Activated T-cell treated with anti-CD3 and anti-CD28 coated beads, Interleukin-2, amount 50 U/mL, for 72 hours (primary cell): ENCODE results near the gene HDHD5. TPM values are rescaled to one million over a fixed set of nuclear protein-coding genes. Genes with fewer than 3 reads are reported as not detected.

Source experiments
- ATAC-seq, 2 donors: fragments of 150-1000 bp; cut with Tn5 transposase; replicated peaks in 1 of 2; 2 replicates each; pipeline ENCODE4 v1.10.0; 2021; ENCODE audit warnings: moderate library complexity in 2 of 2, mild to moderate bottlenecking in 1 of 2
- DNase-seq, 2 donors: peaks; one replicate each; pipeline ENCODE4 v3.0.0; 2021 to 2022; ENCODE audit warnings: mixed read lengths in 1 of 2
- H3K27ac Mint-ChIP-seq: one replicate; pipeline ENCODE4 v1.8.0; 2022; ENCODE audit warnings: mild to moderate bottlenecking, moderate library complexity, mixed read lengths
- H3K27me3 Mint-ChIP-seq: one replicate; pipeline ENCODE4 v1.8.0; 2022; ENCODE audit warnings: low read depth, mixed read lengths
- H3K36me3 Mint-ChIP-seq, 2 donors: one replicate each; pipeline ENCODE4 v1.8.0; 2022; ENCODE audit warnings: mixed read lengths in 2 of 2, mild to moderate bottlenecking in 1 of 2; ENCODE audit not compliant: insufficient read depth in 2 of 2
- H3K4me1 Mint-ChIP-seq: one replicate; pipeline ENCODE4 v1.8.0; 2022; ENCODE audit warnings: low read depth, mixed read lengths
- H3K4me3 Mint-ChIP-seq, 2 donors: one replicate each; pipeline ENCODE4 v1.8.0; 2022; ENCODE audit warnings: mild to moderate bottlenecking in 2 of 2, mixed read lengths in 2 of 2, moderate library complexity in 2 of 2
- H3K9me3 Mint-ChIP-seq, 2 donors: one replicate each; pipeline ENCODE4 v1.8.0; 2022; ENCODE audit warnings: mixed read lengths in 2 of 2
- total RNA-seq, 2 donors: library from RNA; stranded (reverse); gene quantifications; one replicate each; pipeline ENCODE4 v1.2.3, GENCODE V29; 2022

HDHD5 gene
- total RNA-seq: 10 to 100 TPM; 23.5 to 26.1 TPM

- H3K27me3 Mint-ChIP-seq: no peaks in the 10 kb centered on the region
- peak within 1 kb of the TSS; percentile 81 for H3K27ac Mint-ChIP-seq
- no peaks in the 10 kb centered on the region for H3K9me3 Mint-ChIP-seq
- peak; percentile 90 to 91 for ATAC-seq
- H3K4me1 Mint-ChIP-seq: peaks cover 41% of the 10 kb centered on the region
- H3K4me3 Mint-ChIP-seq: peak within 1 kb of the TSS; percentile 91 to 96
- H3K36me3 Mint-ChIP-seq: peaks cover 0 to 3% of the 10 kb centered on the region in 2 donors
- DNase-seq: peak; percentile 88 to 89
Observed at GRCh38 chr22:17158568-17159503, at the start of gene HDHD5. HDHD5 (minus strand) TSS chr22:17159277; CDS start chr22:17159251, 26 bp downstream.

GRCh38 chr22:17205432-17205831, 46.4 kb upstream of the HDHD5 start:
- Mint-ChIP-seq H3K27me3 (no peaks in the 10 kb centered on the region), H3K4me3 (no peak overlapping the region), H3K9me3 (no peaks in the 10 kb centered on the region), H3K27ac (no peak overlapping the region), H3K36me3 (no peaks in the 10 kb centered on the region), H3K4me1 (no peaks in the 10 kb centered on the region)
- no peak for DNase-seq
- no peak for ATAC-seq

DNA sequence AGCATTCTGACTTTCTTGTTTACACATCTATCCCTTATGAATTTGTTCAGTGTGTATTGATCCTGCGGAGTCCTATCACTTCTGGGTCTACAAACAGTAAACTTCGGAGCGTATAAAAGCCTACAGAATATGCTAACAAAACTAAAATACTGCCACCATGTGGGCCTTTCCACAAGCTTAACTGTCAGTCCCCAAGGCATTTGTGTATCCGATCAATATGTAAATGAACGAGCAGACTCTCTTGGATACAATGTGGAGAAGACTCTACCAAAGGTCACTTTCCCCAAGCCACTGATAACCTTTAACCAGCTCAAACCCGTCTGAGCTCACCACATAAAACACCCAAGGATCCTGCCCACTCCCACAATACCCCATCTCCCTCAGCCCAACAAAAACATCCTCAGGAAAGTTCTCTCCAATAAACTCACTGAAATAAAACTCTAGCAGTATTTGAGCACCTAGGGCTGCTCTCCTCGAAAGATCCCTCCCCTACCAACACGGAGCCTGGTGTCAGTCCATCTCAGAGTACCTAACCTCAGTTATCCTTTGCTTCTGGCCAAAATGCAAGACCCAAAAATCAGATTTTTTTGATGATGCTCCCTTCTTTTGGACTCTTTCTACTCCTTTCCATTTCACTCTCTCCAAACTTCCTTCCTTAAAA, 42.3 kb upstream of the HDHD5 start:
- no peak overlapping the region for H3K4me3 Mint-ChIP-seq
- H3K9me3 Mint-ChIP-seq: no peaks in the 10 kb centered on the region
- ATAC-seq (no peak), DNase-seq (no peak)
- no peaks in the 10 kb centered on the region for H3K27me3 Mint-ChIP-seq
- H3K27ac Mint-ChIP-seq: peak overlapping the region; percentile 6
- H3K4me1 Mint-ChIP-seq: no peaks in the 10 kb centered on the region
- no peaks in the 10 kb centered on the region for H3K36me3 Mint-ChIP-seq

DNA sequence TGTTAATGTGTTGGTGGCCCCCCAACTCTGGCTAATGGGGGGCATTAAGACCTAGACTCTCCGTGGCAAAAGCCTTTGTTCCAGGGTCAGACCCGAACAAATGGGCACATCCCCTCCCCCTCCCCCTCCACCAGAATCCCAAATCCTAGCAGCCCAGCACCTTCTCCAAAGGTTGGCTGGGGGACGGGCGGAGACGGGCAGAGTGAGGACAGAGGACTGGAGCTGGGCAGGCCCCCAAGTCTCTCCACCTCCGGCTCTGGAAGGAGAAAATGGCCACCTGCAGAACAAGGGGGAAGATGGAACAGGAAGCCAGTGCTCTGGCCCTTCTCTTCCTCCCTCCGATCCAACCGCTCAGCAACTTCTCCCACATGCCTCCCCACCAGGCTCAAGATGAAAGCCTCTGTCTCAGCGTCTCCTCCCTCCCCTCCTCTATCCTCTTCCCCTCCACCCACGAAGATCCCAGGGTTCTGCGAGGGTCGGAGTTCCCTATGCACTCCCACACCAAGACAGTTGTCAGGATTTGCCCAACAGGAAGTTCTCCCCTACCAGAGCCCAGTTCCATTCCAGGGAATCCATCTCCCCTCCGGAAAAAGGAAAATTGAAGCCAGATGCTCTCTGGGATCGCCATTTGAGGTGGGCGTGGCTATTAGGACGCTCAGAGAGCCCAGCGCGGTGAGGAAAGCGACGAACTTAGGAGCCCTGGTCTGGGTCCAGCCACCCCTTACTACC, 40.1 kb upstream of the HDHD5 start:
- no peaks in the 10 kb centered on the region for H3K9me3 Mint-ChIP-seq
- no peaks in the 10 kb centered on the region for H3K27me3 Mint-ChIP-seq
- DNase-seq (no peak), ATAC-seq (no peak)
- no peaks in the 10 kb centered on the region for H3K4me1 Mint-ChIP-seq
- H3K27ac Mint-ChIP-seq: no peak overlapping the region
- H3K36me3 Mint-ChIP-seq: no peaks in the 10 kb centered on the region
- no peak overlapping the region for H3K4me3 Mint-ChIP-seq

DNA sequence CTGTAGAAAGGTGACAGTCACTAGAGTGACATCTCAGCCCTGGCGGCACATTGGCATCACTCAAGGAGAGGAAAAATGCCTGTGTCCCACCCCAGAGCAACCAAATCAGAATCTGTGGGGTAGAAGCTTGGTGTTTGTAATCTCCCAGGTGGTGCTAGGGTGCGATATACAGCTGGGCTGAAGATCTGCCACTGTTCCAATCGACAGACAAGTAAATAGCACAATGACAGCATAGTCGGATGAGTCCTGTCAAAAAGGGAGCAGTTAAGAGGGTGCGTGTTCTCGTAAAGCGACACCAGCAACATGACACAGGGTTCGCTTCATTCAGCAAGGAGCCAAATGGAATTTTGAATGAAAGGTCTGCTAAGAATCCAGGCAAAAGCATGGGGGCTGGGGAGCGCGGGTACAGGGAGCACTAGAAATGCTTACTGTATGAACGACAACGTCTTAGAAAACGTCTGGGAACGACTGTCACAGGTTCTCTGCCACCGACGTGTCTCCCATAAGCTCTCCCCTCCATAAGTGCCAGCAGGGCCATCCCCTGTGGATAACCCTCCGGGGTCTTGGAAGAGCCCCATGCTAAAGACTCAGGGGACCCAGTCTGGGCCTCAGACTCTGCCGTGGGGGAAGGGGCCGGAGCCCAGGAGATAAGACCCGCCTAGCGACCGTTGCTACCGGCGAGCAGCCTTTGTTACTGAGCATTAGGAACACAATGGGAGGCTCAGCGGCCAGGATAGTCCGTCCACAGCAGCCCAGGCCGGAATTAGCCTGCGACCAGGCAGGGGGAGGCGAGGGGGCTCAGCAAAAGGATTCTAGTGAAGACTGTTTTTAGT, 39.3 kb upstream of the HDHD5 start:
- H3K9me3 Mint-ChIP-seq: no peaks in the 10 kb centered on the region
- H3K4me1 Mint-ChIP-seq: no peaks in the 10 kb centered on the region
- no peak overlapping the region for H3K27ac Mint-ChIP-seq
- ATAC-seq: no peak
- no peak overlapping the region for H3K4me3 Mint-ChIP-seq
- no peak for DNase-seq
- H3K36me3 Mint-ChIP-seq: no peaks in the 10 kb centered on the region
- H3K27me3 Mint-ChIP-seq: no peaks in the 10 kb centered on the region

- DNase-seq: no peak
- Mint-ChIP-seq H3K27me3 (no peaks in the 10 kb centered on the region), H3K9me3 (no peaks in the 10 kb centered on the region), H3K36me3 (no peaks in the 10 kb centered on the region), H3K27ac (no peak overlapping the region), H3K4me1 (peaks cover 3% of the 10 kb centered on the region), H3K4me3 (no peak overlapping the region)
- ATAC-seq: no peak
Observed at GRCh38 chr22:17194213-17194612, 35.1 kb upstream of the HDHD5 start.

DNA sequence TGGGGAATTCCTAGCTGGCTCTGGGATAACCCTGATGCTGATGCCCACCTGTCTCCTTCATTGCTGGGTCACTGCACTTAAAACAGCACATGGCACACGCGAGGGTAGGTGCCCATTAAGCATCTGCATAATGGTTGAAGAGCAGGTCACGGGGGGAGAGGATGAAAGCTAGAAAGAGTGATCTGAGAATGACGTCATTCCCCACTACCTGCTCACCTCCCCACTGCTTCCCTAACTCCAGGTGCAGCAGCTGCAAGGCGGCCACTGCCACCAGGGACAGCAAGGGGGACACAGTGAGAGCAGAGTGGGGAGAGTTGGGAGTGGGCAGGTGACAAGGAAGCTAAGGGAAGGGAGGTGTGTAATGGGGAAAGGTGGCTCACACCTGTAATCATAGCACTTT, 33.1 kb upstream of the HDHD5 start:
- H3K27me3 Mint-ChIP-seq: no peaks in the 10 kb centered on the region
- H3K36me3 Mint-ChIP-seq: no peaks in the 10 kb centered on the region
- ATAC-seq (no peak), DNase-seq (no peak)
- no peak overlapping the region for H3K4me3 Mint-ChIP-seq
- H3K27ac Mint-ChIP-seq: no peak overlapping the region
- H3K4me1 Mint-ChIP-seq: peaks cover 3% of the 10 kb centered on the region
- H3K9me3 Mint-ChIP-seq: no peaks in the 10 kb centered on the region

GRCh38 chr22:17191163-17191784, 32.2 kb upstream of the HDHD5 start:
- peaks cover 3% of the 10 kb centered on the region for H3K4me1 Mint-ChIP-seq
- H3K9me3 Mint-ChIP-seq: no peaks in the 10 kb centered on the region
- H3K27ac Mint-ChIP-seq: no peak overlapping the region
- no peaks in the 10 kb centered on the region for H3K27me3 Mint-ChIP-seq
- no peak for DNase-seq
- ATAC-seq: no peak
- H3K36me3 Mint-ChIP-seq: no peaks in the 10 kb centered on the region
- no peak overlapping the region for H3K4me3 Mint-ChIP-seq

- DNase-seq: no peak
- Mint-ChIP-seq H3K27ac (no peak overlapping the region), H3K4me3 (no peak overlapping the region)
Observed at GRCh38 chr22:17190702-17191101, 31.6 kb upstream of the HDHD5 start.

GRCh38 chr22:17176715-17177114, 17.6 kb upstream of the HDHD5 start:
- H3K4me3 Mint-ChIP-seq: no peak overlapping the region
- H3K27me3 Mint-ChIP-seq: no peaks in the 10 kb centered on the region
- ATAC-seq (no peak), DNase-seq (no peak)
- H3K9me3 Mint-ChIP-seq: no peaks in the 10 kb centered on the region
- peaks cover 0 to 3% of the 10 kb centered on the region in 2 donors for H3K36me3 Mint-ChIP-seq
- H3K4me1 Mint-ChIP-seq: peaks cover 4% of the 10 kb centered on the region
- no peak overlapping the region for H3K27ac Mint-ChIP-seq

More at GRCh38 chr22:17190702-17191101, 31.6 kb upstream of the HDHD5 start:
- no peaks in the 10 kb centered on the region for H3K9me3 Mint-ChIP-seq
- no peaks in the 10 kb centered on the region for H3K36me3 Mint-ChIP-seq
- ATAC-seq: no peak
- peaks cover 3% of the 10 kb centered on the region for H3K4me1 Mint-ChIP-seq
- H3K27me3 Mint-ChIP-seq: no peaks in the 10 kb centered on the region

DNA sequence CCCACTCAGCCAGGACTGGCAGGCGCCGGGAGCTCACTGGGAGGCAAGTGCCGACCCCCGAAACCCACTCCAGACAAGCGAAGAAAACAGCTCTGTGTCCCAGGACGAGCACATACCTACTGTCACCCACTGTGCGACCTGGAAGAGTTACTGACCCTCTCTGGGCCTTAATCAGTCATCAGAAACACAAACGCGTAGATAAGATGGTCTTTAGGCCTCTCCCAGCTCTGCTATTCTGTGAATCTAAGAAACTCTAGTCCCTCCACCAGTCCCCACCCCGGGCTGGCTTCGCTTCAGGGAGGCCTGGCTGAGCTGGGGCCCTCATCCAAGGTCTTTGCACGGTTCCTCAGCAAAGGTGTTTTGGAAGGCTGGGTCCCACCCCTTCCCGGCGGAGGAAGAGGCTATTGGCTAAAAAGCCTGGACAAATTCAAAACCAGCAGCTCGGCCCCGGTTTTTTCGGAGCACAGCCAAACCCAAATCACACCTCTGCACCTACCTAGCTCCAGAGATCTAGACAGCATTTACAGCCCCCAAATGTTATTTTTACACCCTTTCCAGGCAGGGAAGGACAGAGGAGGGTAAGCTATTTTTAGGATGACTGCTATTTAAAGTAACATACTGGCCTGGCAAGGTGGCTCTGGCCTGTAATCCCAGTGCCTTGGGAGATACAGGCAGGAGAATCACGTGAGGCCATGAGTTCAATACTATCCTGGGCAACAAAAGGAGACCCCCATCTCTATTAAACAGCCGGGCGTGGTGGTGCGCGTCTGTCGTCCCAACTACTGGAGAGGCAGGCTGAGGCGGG, 13.2 kb upstream of the HDHD5 start:
- Mint-ChIP-seq H3K4me3 (peak overlapping the region; percentile 76 to 90), H3K9me3 (no peaks in the 10 kb centered on the region), H3K27ac (peak overlapping the region; percentile 58), H3K4me1 (peaks cover 10% of the 10 kb centered on the region), H3K36me3 (no peaks in the 10 kb centered on the region), H3K27me3 (no peaks in the 10 kb centered on the region)
- no peak for DNase-seq
- no peak for ATAC-seq
